GM20000 (cell line): ENCODE results near the gene LRRC2.

ENCODE experiments used
- DNase-seq: peaks from one replicate; pipeline ENCODE4 v3.0.0; 2012; ENCODE audit warnings: low spot score
- CTCF ChIP-seq: IDR thresholded peaks from 2 replicates; pipeline ENCODE4 v1.5.1; 2012; ENCODE audit warnings: mild to moderate bottlenecking, control low read depth; ENCODE audit errors: extremely low read depth, missing control alignments

LRRC2 gene

GRCh38 chr3:46470831-46471230 lies 95.3 kb downstream of the LRRC2 start:
- DNase-seq = no peak
- TF ChIP-seq CTCF = no peak

GRCh38 chr3:46469680-46470357 lies 96.3 kb downstream of the LRRC2 start:
- no peak for DNase-seq
- no peak for TF ChIP-seq CTCF

- no peak for TF ChIP-seq CTCF
Observed at GRCh38 chr3:46468753-46469600, 97.1 kb downstream of the LRRC2 start.

GRCh38 chr3:46467562-46467961 lies 98.5 kb downstream of the LRRC2 start:
- TF ChIP-seq CTCF = no peak
- DNase-seq = no peak

More at GRCh38 chr3:46468753-46469600, 97.1 kb downstream of the LRRC2 start:
- no peak for DNase-seq

- TF ChIP-seq CTCF = no peak
- DNase-seq = no peak
Observed at GRCh38 chr3:46466871-46467403, 99.2 kb downstream of the LRRC2 start.

- no peak for TF ChIP-seq CTCF
- no peak for DNase-seq
Observed at GRCh38 chr3:46466273-46466672, 99.8 kb downstream of the LRRC2 start.
